GM12801 (cell line): Measurements from ENCODE around the gene SULT1E1.

Experiments used
- CTCF ChIP-seq: IDR thresholded peaks from one replicate; pipeline ENCODE4 v1.5.1; 2011; ENCODE audit warnings: control low read depth; ENCODE audit not compliant: insufficient read length; ENCODE audit errors: extremely low read depth

SULT1E1 gene

GRCh38 chr4:69832326-69833030, 27.5 kb downstream of the SULT1E1 start:
- TF ChIP-seq CTCF, result no peak

DNA sequence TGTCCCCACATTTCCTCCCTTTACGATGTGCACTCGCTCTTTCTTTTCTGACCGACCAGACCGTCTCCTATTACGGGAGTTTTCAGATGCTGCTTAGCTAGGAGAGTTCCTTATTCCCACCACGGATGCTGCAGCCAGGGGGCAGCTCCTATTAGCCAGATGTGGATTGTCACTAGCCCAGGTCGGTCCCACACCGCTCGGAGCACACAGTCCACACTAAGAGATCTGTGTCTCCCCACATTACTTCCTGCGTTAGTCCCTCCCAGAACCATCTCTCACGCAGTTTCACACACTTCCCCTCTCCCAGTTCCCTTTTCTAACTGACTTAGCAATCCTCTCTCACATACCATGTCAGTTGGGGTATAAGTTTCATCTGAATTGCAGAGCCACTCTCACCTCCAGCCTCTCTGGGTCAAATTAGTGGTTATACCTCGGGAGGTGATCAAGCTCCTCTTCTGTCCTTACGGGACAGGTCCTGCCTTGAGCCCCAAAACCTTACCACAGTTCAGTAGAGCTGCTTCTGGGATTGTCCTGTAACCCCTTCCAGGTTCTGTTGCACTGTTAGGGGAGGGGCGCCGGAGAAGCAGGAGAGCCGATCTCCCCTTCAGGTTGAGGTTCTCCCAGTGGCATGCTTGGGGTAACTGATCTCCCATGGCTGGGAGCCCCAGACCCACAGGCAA, 28.2 kb downstream of the SULT1E1 start:
- TF ChIP-seq CTCF, result no peak

DNA sequence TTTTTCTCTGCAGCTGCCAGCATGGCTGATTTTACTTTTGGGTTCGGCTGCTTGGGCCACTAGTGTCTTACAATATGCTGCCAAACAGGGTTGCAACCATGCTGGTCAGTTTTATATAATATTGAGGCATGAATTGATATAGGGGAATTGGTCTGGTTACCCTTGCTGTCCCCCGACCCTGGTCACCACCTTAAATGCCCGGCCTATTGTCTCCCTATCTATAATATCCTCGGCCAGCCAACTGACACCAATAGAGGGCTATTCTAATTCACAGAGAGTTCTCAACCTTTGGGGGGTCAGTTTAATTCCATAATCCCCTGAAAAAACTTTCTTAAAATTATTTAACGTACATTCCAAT, 28.7 kb downstream of the SULT1E1 start:
- no peak for TF ChIP-seq CTCF

- TF ChIP-seq CTCF, result no peak
Observed at GRCh38 chr4:69830560-69831269, 29.2 kb downstream of the SULT1E1 start.

GRCh38 chr4:69830192-69830559, 29.8 kb downstream of the SULT1E1 start:
- TF ChIP-seq CTCF, result no peak

DNA sequence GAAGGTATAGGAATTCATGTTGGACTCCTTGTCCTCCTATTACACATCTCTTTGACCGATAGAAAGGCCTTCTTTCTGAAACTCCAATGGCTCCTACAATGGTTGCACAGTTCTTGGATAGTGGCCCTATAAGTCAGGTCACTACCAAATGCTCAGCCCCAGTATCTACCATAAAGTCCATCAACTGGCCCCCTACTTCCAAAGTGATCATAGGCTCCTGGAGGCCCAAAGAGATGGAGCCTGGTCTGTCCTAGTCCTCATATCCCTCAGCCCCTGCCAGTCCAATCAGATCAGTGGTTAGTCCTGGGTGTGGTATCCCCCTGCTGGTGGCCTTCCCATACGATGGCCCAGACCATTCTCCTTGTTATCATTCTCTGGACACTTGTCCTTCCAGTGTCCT, 30.3 kb downstream of the SULT1E1 start:
- no peak for TF ChIP-seq CTCF

- no peak for TF ChIP-seq CTCF
Observed at GRCh38 chr4:69828828-69829227, 31.1 kb downstream of the SULT1E1 start.
